GM23338 (cell line): Measurements from ENCODE around the gene ABL1. TPM values are rescaled to one million over a fixed set of nuclear protein-coding genes. Genes with fewer than 3 reads are reported as not detected.

Source experiments
- ATAC-seq: fragments of 200-7000 bp; cut with Tn5 transposase; 3 replicates; pipeline ENCODE4 v1.9.1; 2020
- DNase-seq: peaks from one replicate; pipeline ENCODE4 v3.0.0-alpha.2; 2015; ENCODE audit warnings: low spot score
- H2AFZ ChIP-seq: fragments of 200-600 bp; sonication (generic); 2 replicates; pipeline ENCODE4 v1.8.0; 2016; ENCODE audit warnings: antibody characterized with exemption, mild to moderate bottlenecking, moderate library complexity
- H3F3A ChIP-seq: fragments of 200-600 bp; sonication (generic); replicated peaks from 2 replicates; pipeline ENCODE4 v1.8.0; 2017; ENCODE audit warnings: antibody characterized with exemption, mixed run types, low read depth
- H3K27ac ChIP-seq: fragments of 200-600 bp; sonication (generic); 2 replicates; pipeline ENCODE4 v1.6.1; 2016; ENCODE audit warnings: low read depth
- H3K27me3 ChIP-seq: fragments of 200-600 bp; sonication (generic); 2 replicates; pipeline ENCODE4 v1.8.0; 2016; ENCODE audit warnings: mild to moderate bottlenecking, mixed run types, moderate library complexity; ENCODE audit not compliant: insufficient read depth
- H3K36me3 ChIP-seq: fragments of 200-600 bp; sonication (generic); 2 replicates; pipeline ENCODE4 v1.8.0; 2016; ENCODE audit warnings: mild to moderate bottlenecking; ENCODE audit not compliant: insufficient read depth
- H3K4me1 ChIP-seq: fragments of 200-600 bp; sonication (generic); 2 replicates; pipeline ENCODE4 v1.8.0; 2016; ENCODE audit warnings: mild to moderate bottlenecking, moderate library complexity; ENCODE audit not compliant: insufficient read depth
- H3K4me2 ChIP-seq: fragments of 200-600 bp; sonication (generic); 2 replicates; pipeline ENCODE4 v1.7.1; 2017; ENCODE audit warnings: mixed run types
- H3K4me3 ChIP-seq: fragments of 200-600 bp; sonication (generic); 2 replicates; pipeline ENCODE4 v1.6.1; 2016; ENCODE audit warnings: mixed run types
- H3K79me2 ChIP-seq: fragments of 200-600 bp; sonication (generic); replicated peaks from 2 replicates; pipeline ENCODE4 v1.8.0; 2017; ENCODE audit warnings: mild to moderate bottlenecking; ENCODE audit not compliant: insufficient read depth
- H3K9me2 ChIP-seq: fragments of 200-600 bp; sonication (generic); 2 replicates; pipeline ENCODE4 v1.8.0; 2017; ENCODE audit not compliant: insufficient read depth
- H4K20me1 ChIP-seq: fragments of 200-600 bp; sonication (generic); replicated peaks from 2 replicates; pipeline ENCODE4 v1.8.0; 2017; ENCODE audit warnings: mild to moderate bottlenecking; ENCODE audit not compliant: insufficient read depth
- H3K27ac Mint-ChIP-seq: 2 replicates; pipeline ENCODE4 v1.8.0; 2020; ENCODE audit warnings: inconsistent platforms, mild to moderate bottlenecking, moderate library complexity, mixed read lengths
- H3K27me3 Mint-ChIP-seq: 3 replicates; pipeline ENCODE4 v1.8.0; 2022; ENCODE audit warnings: low read depth, mild to moderate bottlenecking, moderate library complexity, mixed read lengths, inconsistent platforms; ENCODE audit not compliant: insufficient read depth, poor library complexity
- H3K36me3 Mint-ChIP-seq: 3 replicates; pipeline ENCODE4 v1.8.0; 2021; ENCODE audit warnings: low read depth, mild to moderate bottlenecking, inconsistent platforms, moderate library complexity, mixed read lengths
- H3K4me1 Mint-ChIP-seq: 3 replicates; pipeline ENCODE4 v1.8.0; 2020; ENCODE audit warnings: mild to moderate bottlenecking, inconsistent platforms, mixed read lengths
- H3K4me3 Mint-ChIP-seq: 3 replicates; pipeline ENCODE4 v1.8.0; 2021; ENCODE audit warnings: moderate library complexity, mild to moderate bottlenecking, inconsistent platforms, mixed read lengths
- H3K9me3 Mint-ChIP-seq: 3 replicates; pipeline ENCODE4 v1.8.0; 2020; ENCODE audit warnings: moderate library complexity, mild to moderate bottlenecking, inconsistent platforms, mixed read lengths
- CREB1 ChIP-seq: fragments of 250-450 bp; sonication (Bioruptor Pico); IDR thresholded peaks from 2 replicates; pipeline ENCODE4 v1.5.0; 2020; ENCODE audit warnings: low read depth, mild to moderate bottlenecking, moderate library complexity
- CTCF ChIP-seq, 2 experiments: fragments of 200-600 bp in 1 of 2; sonication (generic) in 1 of 2; conservative IDR thresholded peaks; 2 replicates each; pipeline versions ENCODE4 v1.5.1 to v1.6.1; 2016 to 2017; ENCODE audit warnings: antibody characterized with exemption in 2 of 2, low read depth in 2 of 2, mild to moderate bottlenecking in 2 of 2, moderate library complexity in 1 of 2
- ETS1 ChIP-seq: IDR thresholded peaks from 2 replicates; pipeline ENCODE4 v1.6.1; 2016; ENCODE audit warnings: antibody characterized with exemption
- ZNF114 ChIP-seq: fragments of 250-450 bp; sonication (Bioruptor Pico); IDR thresholded peaks from 2 replicates; pipeline ENCODE4 v1.5.0; 2020; ENCODE audit warnings: mild to moderate bottlenecking, moderate library complexity
- ZNF331 ChIP-seq: fragments of 250-450 bp; sonication (Bioruptor Pico); IDR thresholded peaks from 2 replicates; pipeline ENCODE4 v1.5.0; 2020; ENCODE audit warnings: low read depth, mild to moderate bottlenecking, moderate library complexity
- polyA plus RNA-seq: library from polyadenylated mRNA; unstranded; fragments of >200 nt; fragmentation: Nextera tagmentation; extraction: Ambion mirVana; gene quantifications from 2 replicates; pipeline ENCODE4 v1.2.1, GENCODE V29; 2016
- total RNA-seq: library from RNA; depleted of rRNA; stranded (reverse); fragments of >200 nt; shearing (Covaris generic); gene quantifications from 2 replicates; pipeline ENCODE4 v1.2.3, GENCODE V29; 2014
- TF ChIP-seq, protein P1 (sequence below): fragments of 250-450 bp; sonication (Bioruptor Pico); IDR thresholded peaks from 2 replicates; pipeline ENCODE4 v1.5.0; 2020; ENCODE audit warnings: mild to moderate bottlenecking, moderate library complexity

ABL1 gene
- total and polyA plus RNA-seq, 2 experiments from 2014 or later = 20.7 to 85.1 TPM

DNA sequence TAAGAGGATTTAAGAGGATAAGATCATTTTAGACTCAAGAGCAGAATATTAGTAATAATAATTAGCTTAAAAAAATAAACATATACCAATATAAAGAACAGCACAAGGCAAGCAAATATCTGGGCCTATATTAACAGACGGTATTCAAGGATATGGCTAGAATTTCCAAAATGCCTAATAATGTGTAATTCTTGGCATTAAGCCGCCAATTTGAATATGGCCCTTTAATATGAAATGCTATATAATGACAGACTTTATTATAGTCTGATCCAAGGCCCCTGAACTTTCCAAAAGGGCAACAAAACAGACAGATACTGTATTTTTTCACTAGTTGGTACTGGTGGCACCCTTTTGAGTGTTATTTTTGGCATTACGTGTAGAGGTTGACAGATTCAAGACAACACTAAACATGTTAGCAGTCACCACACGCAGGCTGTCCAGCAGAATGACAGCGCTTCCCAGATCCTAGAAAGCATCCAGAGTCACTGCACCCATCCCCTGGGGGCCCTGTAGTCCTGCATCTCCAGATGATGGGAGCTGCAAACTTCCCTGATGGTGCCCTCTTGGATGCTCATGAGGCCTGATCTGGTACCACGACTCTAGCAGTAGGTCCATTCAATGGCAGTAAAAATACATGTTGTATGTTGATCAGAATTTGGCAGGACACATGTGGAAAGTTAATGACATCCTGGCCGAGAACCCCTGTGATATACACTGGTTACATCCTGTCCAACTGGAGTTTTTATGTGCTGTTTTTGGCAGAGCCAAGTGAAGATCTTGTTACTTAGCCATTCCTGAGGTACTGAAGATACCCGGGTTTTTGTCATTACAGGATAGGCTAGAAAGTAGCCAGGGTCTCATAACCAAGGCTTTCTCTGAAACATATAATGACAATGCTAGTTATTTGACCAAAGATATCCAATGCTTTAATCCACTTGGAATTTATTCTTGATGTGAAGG lies 1.7 kb upstream of the ABL1 start (continued):
- TF ChIP-seq, protein P1, sequence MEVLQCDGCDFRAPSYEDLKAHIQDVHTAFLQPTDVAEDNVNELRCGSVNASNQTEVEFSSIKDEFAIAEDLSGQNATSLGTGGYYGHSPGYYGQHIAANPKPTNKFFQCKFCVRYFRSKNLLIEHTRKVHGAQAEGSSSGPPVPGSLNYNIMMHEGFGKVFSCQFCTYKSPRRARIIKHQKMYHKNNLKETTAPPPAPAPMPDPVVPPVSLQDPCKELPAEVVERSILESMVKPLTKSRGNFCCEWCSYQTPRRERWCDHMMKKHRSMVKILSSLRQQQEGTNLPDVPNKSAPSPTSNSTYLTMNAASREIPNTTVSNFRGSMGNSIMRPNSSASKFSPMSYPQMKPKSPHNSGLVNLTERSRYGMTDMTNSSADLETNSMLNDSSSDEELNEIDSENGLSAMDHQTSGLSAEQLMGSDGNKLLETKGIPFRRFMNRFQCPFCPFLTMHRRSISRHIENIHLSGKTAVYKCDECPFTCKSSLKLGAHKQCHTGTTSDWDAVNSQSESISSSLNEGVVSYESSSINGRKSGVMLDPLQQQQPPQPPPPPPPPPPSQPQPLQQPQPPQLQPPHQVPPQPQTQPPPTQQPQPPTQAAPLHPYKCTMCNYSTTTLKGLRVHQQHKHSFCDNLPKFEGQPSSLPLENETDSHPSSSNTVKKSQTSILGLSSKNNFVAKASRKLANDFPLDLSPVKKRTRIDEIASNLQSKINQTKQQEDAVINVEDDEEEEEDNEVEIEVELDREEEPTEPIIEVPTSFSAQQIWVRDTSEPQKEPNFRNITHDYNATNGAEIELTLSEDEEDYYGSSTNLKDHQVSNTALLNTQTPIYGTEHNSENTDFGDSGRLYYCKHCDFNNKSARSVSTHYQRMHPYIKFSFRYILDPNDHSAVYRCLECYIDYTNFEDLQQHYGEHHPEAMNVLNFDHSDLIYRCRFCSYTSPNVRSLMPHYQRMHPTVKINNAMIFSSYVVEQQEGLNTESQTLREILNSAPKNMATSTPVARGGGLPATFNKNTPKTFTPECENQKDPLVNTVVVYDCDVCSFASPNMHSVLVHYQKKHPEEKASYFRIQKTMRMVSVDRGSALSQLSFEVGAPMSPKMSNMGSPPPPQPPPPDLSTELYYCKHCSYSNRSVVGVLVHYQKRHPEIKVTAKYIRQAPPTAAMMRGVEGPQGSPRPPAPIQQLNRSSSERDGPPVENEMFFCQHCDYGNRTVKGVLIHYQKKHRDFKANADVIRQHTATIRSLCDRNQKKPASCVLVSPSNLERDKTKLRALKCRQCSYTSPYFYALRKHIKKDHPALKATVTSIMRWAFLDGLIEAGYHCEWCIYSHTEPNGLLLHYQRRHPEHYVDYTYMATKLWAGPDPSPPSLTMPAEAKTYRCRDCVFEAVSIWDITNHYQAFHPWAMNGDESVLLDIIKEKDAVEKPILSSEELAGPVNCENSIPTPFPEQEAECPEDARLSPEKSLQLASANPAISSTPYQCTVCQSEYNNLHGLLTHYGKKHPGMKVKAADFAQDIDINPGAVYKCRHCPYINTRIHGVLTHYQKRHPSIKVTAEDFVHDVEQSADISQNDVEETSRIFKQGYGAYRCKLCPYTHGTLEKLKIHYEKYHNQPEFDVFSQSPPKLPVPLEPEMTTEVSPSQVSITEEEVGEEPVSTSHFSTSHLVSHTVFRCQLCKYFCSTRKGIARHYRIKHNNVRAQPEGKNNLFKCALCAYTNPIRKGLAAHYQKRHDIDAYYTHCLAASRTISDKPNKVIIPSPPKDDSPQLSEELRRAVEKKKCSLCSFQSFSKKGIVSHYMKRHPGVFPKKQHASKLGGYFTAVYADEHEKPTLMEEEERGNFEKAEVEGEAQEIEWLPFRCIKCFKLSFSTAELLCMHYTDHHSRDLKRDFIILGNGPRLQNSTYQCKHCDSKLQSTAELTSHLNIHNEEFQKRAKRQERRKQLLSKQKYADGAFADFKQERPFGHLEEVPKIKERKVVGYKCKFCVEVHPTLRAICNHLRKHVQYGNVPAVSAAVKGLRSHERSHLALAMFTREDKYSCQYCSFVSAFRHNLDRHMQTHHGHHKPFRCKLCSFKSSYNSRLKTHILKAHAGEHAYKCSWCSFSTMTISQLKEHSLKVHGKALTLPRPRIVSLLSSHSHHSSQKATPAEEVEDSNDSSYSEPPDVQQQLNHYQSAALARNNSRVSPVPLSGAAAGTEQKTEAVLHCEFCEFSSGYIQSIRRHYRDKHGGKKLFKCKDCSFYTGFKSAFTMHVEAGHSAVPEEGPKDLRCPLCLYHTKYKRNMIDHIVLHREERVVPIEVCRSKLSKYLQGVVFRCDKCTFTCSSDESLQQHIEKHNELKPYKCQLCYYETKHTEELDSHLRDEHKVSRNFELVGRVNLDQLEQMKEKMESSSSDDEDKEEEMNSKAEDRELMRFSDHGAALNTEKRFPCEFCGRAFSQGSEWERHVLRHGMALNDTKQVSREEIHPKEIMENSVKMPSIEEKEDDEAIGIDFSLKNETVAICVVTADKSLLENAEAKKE (CRISPR knock-in tag) = no peak

DNA sequence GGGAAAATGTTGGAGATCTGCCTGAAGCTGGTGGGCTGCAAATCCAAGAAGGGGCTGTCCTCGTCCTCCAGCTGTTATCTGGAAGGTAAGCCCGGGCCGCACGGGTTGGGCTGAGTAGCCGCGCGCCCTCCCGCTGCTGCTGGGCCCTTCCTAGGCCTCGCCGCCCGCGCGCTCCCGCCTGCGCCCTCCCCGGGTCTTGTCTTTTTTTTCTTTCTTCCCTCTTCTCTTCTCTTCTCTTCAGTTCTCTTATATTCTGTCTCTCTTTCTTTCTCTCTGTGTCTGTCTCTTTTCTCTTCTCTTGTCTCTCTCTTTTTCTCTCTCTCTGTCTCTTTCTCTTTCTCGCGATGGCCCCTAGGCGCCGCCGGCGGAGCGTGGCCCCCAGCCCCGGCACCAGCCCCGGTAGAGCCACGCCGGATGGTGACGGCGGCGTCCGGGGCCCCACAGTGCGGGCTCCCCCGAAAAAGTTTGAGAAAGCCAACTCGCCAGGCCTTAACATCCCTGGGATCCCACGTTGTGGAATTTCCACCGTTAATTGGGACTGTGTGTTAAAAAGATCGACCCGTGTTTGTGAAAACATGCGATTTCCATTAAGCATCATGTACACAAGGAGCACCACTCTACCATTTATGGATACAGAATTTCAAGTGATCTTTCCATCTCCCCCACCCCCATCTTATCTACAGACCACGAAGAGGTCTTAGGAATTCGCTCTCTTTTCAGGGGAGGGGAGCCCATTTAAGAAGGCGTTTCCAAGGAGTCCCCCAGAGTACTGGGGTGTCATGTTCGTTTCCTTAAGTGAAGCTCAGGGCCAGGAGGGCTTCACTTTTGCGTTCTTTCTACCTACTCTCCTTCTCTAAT lies 616 bp downstream of the ABL1 start:
- H3K4me3 Mint-ChIP-seq = peak overlapping the region; percentile 92
- no peaks in the 10 kb centered on the region for H3K9me3 Mint-ChIP-seq
- peaks cover 3% of the 10 kb centered on the region; the same call in 1 of the 3 replicates for H3K36me3 Mint-ChIP-seq
- peak overlapping the region; percentile 95 for H3K4me3 ChIP-seq
- peak overlapping the region; percentile 92 for H3K27ac Mint-ChIP-seq
- H3K27me3 Mint-ChIP-seq = peaks cover 20% of the 10 kb centered on the region
- H3K4me1 Mint-ChIP-seq = peaks cover 55% of the 10 kb centered on the region
- H3K27me3 ChIP-seq = no peaks in the 10 kb centered on the region
- H3K4me2 ChIP-seq = peak overlapping the region; percentile 99
- peak overlapping the region; percentile 58 for H2AFZ ChIP-seq
- ATAC-seq (peak; percentile 57), DNase-seq (peak; percentile 83)
- peaks cover 52% of the 10 kb centered on the region for H3K4me1 ChIP-seq
- H4K20me1 ChIP-seq = peaks cover 24% of the 10 kb centered on the region
- H3K36me3 ChIP-seq = no peaks in the 10 kb centered on the region
- no peaks in the 10 kb centered on the region for H3K9me2 ChIP-seq
- peak overlapping the region; percentile 93 for H3K27ac ChIP-seq
- H3F3A ChIP-seq = peaks cover 11% of the 10 kb centered on the region; the same call in 1 of the 2 replicates
- H3K79me2 ChIP-seq = peaks cover 88% of the 10 kb centered on the region
- TF ChIP-seq CREB1 (CRISPR knock-in tag) (no peak), ZNF114 (CRISPR knock-in tag) (no peak), ETS1 (no peak), ZNF331 (no peak), CTCF (conservative IDR thresholded peaks at IDR 0.05; ENCODE audit: low read depth in 2 of 2) (no peak)
